C4-2B (cell line): Measurements from ENCODE around the gene LCE3E.

Source experiments
- ZFX ChIP-seq: fragments of 450-650 bp; IDR thresholded peaks from 2 replicates; pipeline ENCODE4 v1.6.1; 2017
- TF ChIP-seq, protein P1 (sequence below): fragments of 450-650 bp; conservative IDR thresholded peaks from 2 replicates; pipeline ENCODE4 v1.5.1; 2017; ENCODE audit warnings: mild to moderate bottlenecking

DNA sequence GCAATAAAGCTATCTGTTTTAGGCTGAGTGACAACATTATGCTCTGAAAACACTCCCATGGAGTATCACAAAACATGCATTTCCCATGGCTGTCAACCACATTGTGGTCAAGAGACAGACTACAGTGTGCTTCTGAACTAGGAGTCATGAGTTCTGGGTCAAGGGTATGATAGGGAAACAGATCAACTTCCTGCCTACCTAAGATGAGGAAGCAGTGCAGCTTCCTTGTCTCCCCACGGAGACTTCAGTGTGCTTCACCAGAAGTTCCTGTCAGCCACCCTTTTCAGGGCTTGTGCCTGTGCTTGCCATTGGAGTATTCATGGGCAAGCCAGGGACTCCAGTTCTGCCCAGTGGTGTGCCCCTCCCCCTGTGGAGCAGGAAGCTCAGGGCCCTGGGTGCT lies 19.9 kb downstream of the LCE3E start:
- TF ChIP-seq, protein P1, sequence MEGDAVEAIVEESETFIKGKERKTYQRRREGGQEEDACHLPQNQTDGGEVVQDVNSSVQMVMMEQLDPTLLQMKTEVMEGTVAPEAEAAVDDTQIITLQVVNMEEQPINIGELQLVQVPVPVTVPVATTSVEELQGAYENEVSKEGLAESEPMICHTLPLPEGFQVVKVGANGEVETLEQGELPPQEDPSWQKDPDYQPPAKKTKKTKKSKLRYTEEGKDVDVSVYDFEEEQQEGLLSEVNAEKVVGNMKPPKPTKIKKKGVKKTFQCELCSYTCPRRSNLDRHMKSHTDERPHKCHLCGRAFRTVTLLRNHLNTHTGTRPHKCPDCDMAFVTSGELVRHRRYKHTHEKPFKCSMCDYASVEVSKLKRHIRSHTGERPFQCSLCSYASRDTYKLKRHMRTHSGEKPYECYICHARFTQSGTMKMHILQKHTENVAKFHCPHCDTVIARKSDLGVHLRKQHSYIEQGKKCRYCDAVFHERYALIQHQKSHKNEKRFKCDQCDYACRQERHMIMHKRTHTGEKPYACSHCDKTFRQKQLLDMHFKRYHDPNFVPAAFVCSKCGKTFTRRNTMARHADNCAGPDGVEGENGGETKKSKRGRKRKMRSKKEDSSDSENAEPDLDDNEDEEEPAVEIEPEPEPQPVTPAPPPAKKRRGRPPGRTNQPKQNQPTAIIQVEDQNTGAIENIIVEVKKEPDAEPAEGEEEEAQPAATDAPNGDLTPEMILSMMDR = no peak
- no peak for TF ChIP-seq ZFX
